Fibroblast of skin of right biceps (primary cell): ENCODE data around the gene HOGA1.
"Not testable (repeated sequence)": the region's sequence is repeated elsewhere in the genome, so short reads cannot be mapped to it uniquely, and the experiment has no call there.

Experiments
- DNase-seq: peaks from one replicate; pipeline ENCODE4 v3.0.0-alpha.2; 2013

Gene HOGA1

GRCh38 chr10:97555541-97555940 lies 28.6 kb upstream of the HOGA1 start:
- DNase-seq: not testable (repeated sequence)

DNA sequence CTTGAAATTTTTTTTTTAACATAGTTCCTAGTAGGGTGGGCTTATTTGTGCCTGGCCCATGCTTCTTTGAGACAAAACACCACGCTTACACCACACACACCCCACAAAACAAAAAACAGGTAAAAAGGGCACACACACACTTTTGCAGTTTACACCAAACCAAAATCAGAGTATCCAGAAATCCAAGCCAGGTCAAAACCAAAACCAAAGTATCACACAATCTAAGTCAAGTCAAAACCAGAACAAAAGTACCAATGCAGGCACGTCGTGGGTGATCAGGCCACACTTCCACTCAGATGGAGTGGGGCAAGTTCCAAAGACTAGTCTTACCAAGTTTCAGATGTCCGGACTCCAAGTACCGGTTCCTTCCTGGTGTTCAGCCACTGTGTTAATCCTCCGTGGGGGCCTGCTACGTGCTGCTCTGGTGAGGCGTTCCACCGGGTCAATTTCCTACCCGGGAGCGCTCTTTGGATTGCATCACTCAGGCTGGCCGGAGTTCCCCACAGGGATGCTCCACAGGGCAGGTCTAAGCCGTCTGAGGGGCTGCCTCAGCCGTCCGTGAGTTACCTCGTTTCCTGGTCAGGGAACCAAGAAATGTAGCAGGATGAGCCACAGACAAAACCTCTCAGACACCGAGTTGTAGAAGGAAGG lies 23.3 kb upstream of the HOGA1 start:
- DNase-seq: not testable (repeated sequence)

GRCh38 chr10:97561386-97562077 lies 22.7 kb upstream of the HOGA1 start:
- DNase-seq: not testable (repeated sequence)

- DNase-seq: not testable (repeated sequence)
These were observed 21.9 kb upstream of the HOGA1 start for GRCh38 chr10:97562329-97562728.

DNA sequence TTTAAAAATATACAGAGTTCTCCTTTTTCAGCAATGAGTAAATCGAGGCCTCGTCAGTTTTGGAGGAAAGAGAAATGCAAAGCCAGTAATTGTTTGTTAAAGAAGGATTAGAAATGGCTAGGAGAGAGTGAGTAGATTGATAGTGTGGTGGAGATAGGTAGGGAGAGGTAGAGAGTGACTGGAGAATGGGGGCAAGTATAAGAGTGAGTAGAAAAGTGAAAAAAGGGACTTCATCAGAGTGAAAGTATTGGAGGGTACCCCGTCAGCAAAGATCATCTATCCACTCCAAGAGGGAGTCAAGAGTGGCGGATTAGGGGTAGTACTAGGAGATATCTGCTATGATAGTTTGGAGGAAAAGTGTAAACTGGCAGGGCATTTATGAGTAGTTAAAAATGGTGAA lies 20.9 kb upstream of the HOGA1 start:
- no peak for DNase-seq

GRCh38 chr10:97564776-97565175 lies 19.4 kb upstream of the HOGA1 start:
- peak; percentile 21 for DNase-seq

DNA sequence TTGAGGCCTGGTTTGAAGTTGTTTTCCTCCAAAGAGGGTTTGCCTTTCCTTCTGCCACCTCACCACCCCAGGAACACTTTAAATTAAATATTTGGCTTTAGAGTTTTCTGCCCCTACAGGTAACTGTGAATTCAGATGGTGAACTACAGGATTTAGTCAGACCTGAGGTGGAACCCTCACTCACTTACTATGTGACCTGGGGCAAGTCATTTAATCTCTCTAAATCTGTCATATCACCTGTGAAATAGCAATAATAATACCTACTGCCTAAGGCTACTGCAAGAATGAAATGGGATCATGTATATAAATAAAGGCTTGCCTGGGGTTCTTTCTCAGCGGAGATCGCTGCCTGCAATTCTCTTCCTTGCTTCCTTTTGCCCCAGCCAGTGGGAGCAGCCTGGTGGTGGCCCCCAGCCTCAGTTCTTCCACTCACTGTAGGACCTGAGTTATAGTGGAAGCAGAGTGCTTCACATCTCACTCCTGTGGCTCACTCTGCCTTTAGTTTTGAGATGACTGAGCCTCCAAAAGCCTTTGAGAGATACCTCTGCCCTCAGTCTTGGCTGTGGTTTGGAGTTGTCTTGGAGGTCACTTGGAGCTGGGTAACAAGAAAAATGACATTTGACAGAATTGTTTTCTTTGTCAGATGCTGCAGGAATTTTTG lies 17.7 kb upstream of the HOGA1 start:
- no peak for DNase-seq

DNA sequence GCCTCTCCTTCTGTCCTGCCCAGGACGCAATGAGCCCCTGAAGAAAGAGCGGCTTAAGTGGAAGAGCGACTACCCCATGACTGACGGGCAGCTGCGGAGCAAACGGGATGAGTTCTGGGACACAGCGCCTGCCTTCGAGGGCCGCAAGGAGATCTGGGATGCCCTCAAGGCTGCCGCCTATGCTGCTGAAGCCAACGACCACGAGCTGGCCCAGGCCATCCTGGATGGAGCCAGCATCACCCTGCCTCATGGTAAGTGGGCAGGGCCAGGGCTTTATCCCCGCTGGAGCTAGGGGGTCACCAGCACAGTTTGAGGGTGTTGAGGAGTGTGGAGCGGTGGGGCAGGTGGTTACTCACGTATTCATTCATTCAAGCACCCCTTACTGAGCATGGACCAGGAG lies 16.3 kb upstream of the HOGA1 start:
- DNase-seq: no peak

- DNase-seq: no peak
These were observed 13.9 kb upstream of the HOGA1 start for GRCh38 chr10:97570146-97570788.

DNA sequence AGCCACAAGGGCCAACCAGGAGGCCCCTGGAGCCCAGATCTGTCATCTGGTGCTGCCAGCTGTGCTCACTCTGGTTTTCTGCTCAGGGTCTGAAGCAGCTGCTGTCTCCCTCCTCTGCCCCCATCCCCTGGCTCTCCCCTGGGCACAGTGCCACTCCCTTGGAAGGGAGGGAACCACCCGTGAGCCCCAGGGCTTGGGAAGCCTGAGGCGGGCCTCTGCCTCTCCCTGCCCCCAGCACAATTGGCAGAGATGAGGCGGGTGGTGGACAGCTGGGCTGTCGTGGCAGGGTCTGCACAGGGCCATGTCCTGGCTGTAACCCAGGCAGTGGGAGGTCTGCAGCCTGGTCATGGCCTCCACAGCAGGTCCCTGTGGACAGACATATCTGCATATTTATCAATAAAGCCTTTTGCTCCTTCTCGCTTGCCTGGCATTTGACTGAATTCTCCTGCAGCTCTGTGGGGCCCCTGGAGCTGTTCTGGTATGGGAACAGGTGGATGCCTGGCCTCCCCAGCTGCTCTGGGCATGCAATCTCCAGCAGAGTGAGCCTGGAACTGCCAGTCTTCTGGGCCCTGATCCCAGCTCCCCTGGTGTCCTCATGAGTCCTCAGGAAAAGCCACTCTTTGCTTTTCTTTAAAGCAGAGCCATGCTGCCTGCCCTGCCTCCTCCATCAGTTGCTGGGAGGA lies 13.3 kb upstream of the HOGA1 start:
- no peak for DNase-seq

DNA sequence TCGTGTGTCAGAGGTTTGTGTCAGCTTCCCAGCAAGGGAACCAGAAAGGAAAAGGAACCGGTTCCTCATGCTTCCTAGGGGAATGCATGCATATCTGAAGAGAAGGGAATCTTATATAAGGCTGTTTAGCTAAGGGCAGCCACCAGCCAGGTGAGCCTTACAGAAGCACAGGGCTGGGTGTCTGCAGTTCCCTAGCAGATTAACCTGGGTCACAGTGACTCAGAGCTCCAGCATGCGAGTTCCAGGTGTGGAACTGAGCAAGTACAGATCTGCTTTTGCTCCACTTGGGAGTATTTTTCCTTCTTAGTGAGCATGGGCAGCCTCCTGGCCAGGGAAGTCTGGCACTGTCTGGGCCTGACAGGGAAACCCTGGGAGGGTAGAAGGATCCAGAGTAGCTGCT lies 12.6 kb upstream of the HOGA1 start:
- no peak for DNase-seq

GRCh38 chr10:97572214-97572989 lies 11.8 kb upstream of the HOGA1 start, which contains the start of gene ANKRD2:
Gene ANKRD2, plus strand, starts transcription at chr10:97572779. Its CDS starts 10 bp downstream, at chr10:97572789.
- peak; percentile 69 for DNase-seq

GRCh38 chr10:97573021-97573420 lies 11.2 kb upstream of the HOGA1 start:
- no peak for DNase-seq

DNA sequence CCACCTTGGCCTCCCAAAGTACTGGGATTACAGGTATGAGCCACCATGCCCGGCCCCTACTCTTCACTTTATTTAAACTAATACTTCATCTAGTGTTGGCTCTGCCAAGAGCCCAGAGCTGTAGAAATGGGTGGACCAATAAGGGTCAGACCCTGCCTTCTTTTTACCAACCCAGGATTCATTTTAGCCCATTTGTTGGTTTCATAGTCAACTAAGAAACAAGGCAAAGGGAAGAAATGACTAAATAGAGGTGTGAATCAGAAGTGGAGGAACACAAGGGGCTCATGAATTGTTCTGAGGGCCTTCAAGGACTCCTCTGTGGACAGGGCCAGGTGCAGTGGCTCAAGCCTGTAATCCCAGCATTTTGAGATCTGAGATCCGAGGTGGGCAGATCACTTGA lies 10.5 kb upstream of the HOGA1 start:
- no peak for DNase-seq

DNA sequence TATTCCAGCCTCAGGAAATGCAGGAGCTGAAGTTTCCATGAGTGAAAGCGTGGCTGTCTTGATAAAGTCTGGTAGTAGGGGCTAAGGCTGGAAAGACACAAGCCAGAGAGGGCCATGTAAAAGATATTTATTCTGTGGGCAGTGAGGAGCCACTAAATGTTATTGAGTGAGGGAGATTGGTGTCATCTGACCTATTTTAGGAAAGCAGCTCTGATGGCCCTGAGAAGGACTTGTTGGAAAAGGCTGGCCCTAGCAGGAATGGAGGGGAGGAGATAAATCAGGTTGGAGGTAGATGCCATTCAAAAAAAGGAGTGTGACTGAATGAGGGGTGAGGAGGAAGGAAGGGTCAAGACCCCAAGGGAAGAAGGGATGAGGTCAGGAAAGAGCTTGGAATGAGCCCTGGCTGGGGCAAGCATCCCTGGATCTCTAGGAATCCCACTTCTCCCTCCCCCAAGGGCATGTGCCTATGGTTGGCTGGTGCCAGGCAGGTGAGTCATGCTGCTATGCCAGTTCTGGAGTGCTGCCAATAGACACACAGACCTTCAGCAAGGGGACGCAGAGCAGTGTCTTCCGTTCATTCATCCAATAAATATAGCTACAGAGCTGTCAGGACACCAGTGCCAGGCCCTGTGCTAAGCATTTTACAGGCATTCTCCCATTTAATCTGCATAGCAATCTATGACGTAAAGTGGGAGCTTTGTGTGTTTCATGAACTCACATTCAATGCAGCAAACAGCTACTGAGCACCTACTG lies 9.6 kb upstream of the HOGA1 start:
- DNase-seq: peak; percentile 72

DNA sequence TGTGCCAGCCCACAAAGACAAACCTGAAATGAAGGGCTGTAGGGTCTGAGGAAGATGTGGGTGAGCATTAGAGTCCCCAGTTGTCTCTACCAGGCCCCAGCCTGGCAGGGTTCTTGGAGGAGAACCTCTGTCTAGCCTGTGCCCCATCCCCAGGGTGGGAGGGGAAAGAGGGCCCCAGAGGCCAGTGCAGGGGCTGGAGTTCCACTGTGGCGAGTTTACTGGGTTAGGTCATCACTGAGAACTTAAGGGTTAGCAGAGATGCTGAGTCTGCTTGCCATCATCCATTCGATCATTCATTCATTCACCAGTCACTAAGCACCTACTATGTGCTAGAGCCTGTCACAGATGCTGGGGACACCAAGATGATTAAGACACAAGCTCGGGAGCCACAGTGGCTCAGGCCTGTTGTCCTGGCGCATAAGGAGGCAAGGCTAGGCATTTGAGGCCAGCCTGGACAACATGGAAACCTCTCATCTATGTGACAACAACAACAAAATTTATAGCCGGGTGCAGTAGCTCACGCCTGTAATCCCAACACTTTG lies 9.0 kb upstream of the HOGA1 start:
- peak; percentile 20 for DNase-seq

GRCh38 chr10:97576487-97576886 lies 7.7 kb upstream of the HOGA1 start:
- DNase-seq: not testable (repeated sequence)

DNA sequence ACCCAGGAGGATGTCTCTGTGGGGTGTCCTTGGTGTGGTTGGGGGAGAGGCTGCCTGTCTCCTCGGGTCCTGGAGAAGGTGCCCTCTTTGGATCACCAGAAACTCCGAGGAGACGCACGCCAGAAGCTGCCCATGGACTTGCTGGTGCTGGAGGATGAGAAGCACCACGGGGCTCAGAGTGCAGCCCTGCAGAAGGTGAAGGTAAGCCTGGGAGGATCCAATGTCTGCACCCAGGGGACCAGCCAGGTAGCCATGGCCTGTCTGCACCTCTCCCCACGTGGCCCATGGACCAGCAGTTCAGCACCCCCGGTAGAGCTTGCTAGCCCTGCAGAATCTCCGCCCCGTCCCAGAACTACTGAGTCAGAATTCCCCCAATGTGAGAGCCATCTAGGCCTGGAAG lies 6.5 kb upstream of the HOGA1 start:
- no peak for DNase-seq

DNA sequence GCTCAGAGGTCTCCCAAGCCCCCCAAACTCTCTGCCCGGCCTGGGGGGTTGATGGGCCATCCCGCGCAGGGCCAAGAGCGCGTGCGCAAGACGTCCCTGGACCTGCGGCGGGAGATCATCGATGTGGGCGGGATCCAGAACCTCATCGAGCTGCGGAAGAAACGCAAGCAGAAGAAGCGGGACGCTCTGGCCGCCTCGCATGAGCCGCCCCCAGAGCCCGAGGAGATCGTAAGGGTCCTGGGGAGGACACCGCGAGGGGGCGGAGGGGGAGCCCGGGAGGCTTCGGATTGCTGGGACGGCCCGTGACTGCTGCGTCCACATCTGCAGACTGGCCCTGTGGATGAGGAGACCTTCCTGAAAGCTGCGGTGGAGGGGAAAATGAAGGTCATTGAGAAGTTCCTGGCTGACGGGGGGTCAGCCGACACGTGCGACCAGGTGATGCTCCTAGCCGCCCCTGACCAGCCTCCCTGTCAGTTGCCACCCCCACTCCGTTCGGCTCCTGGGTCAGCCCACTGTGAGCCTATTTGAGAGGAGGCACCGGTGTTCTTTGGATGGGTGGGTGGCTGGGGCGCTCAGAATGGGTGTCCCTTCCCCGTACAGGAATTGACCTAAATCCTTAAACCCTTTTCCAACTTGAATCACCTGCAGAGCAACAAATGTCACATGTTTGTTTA lies 5.9 kb upstream of the HOGA1 start:
- DNase-seq: no peak
